ENCODE results near the gene GLIPR2. TPM values are rescaled to one million over a fixed set of nuclear protein-coding genes. Genes with fewer than 3 reads are reported as not detected.
"Not testable (repeated sequence)": the region's sequence is repeated elsewhere in the genome, so short reads cannot be mapped to it uniquely, and the experiment has no call there.

GLIPR2 gene
- total RNA-seq, 2 donors from 2014 or later = 4.0 to 17.0 TPM

DNA sequence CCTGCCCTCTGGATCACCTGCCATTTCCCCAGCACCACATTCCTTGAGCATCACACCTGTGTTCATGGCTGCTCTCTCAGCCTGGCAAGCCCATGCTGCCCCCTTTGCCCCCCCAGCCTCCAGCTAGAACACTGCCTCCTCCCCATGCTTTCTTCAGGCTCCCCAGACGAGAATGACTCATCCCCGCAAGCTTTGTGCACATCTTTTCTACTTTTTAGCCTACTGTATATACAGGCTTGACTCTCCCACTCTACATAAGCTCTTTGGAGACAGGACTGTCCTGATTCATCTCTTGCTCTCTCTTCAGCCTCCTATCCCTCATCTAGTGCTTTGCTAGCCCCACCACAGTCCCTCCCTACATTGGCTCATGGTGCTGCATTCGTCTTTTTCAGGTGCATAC, 19.9 kb upstream of the GLIPR2 start:
- no peak for ATAC-seq
- no peak for DNase-seq (ENCODE audit: low spot score in 2 of 2)
- H3K27ac Mint-ChIP-seq = no peak overlapping the region

DNA sequence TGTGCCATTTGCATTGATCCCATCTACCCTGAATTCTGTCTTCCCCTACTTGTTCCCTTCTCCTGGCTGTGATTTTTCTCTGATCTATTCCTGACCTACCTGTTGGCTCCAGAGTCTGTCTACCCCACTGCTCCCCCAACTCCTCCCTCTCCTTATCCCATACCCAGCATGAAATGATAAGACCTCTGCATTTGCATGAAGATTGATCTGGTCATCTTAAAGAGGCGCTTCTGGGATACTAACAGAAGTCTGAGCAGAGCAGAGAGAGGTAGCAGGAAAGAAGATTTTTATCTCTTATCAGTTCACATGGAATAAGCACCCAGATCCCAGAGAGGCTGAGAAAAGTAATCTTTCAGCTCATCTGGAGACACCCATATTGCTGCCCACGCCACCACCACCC, 18.3 kb upstream of the GLIPR2 start:
- Mint-ChIP-seq H3K9me3 (no peaks in the 10 kb centered on the region), H3K27ac (no peak overlapping the region), H3K36me3 (no peaks in the 10 kb centered on the region)
- DNase-seq (ENCODE audit: low spot score in 2 of 2) = no peak
- no peak for ATAC-seq

More for the DNA sequence above, 19.9 kb upstream of the GLIPR2 start:
- H3K9me3 Mint-ChIP-seq = no peaks in the 10 kb centered on the region
- H3K36me3 Mint-ChIP-seq = no peaks in the 10 kb centered on the region

- no peaks in the 10 kb centered on the region for H3K36me3 Mint-ChIP-seq
- H3K27ac Mint-ChIP-seq = no peak overlapping the region
- H3K9me3 Mint-ChIP-seq = no peaks in the 10 kb centered on the region
- ATAC-seq = no peak
- DNase-seq (ENCODE audit: low spot score in 2 of 2) = no peak
Measured at GRCh38 chr9:36118706-36119105, 17.8 kb upstream of the GLIPR2 start.

- H3K27ac Mint-ChIP-seq = no peak overlapping the region
- DNase-seq (ENCODE audit: low spot score in 2 of 2) (no peak), ATAC-seq (no peak)
- H3K9me3 Mint-ChIP-seq = no peaks in the 10 kb centered on the region
- no peaks in the 10 kb centered on the region for H3K36me3 Mint-ChIP-seq
Measured at GRCh38 chr9:36119476-36119875, 17.1 kb upstream of the GLIPR2 start.

GRCh38 chr9:36120705-36121104, 15.8 kb upstream of the GLIPR2 start:
- H3K36me3 Mint-ChIP-seq = no peaks in the 10 kb centered on the region
- H3K9me3 Mint-ChIP-seq = no peaks in the 10 kb centered on the region
- ATAC-seq (no peak), DNase-seq (ENCODE audit: low spot score in 2 of 2) (no peak)
- H3K27ac Mint-ChIP-seq = no peak overlapping the region

DNA sequence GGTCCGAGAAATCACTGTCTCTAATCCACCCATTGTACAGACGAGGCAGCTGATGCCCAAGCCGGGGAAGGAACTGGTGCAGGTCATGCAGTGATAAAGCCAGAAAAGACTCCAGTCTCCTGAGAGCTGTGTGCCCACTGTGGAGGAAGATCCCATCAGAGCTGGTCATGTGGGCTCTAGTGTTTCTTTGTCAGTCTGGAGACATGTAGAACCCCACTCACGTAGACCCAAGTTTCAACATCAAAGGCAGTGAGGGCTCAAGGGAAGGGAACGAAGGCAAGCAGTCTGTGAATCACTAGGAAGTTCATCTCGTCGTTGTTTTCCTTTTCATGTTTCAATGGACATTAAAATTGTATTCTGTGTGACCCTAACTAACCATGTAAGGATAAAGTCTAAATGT, 14.6 kb upstream of the GLIPR2 start:
- no peaks in the 10 kb centered on the region for H3K9me3 Mint-ChIP-seq
- DNase-seq (ENCODE audit: low spot score in 2 of 2) (no peak), ATAC-seq (no peak)
- no peak overlapping the region for H3K27ac Mint-ChIP-seq
- H3K36me3 Mint-ChIP-seq = no peaks in the 10 kb centered on the region

DNA sequence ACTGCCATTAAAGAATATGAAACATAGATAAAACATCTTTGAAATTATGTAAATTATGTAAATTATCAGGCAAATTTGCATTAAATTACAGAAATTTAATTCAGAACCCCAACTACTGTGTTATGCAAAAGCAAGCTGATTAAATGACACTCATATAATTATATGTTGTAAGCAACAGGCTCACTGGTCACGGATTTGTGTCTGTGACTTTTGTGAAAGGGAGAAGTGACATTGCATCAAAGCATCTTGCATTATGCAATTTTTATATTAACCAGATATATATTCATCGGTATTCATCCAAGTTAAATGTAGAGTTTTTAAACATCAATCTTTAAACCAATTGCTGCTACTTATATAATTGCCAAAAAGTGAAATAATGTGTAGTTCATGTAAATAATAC, 13.0 kb upstream of the GLIPR2 start:
- no peaks in the 10 kb centered on the region for H3K9me3 Mint-ChIP-seq
- no peak for ATAC-seq
- no peaks in the 10 kb centered on the region for H3K36me3 Mint-ChIP-seq
- DNase-seq (ENCODE audit: low spot score in 2 of 2) = no peak
- H3K27ac Mint-ChIP-seq = no peak overlapping the region

- ATAC-seq (peak in 1 of 2 donors; percentile 64), DNase-seq (ENCODE audit: low spot score in 2 of 2) (no peak)
Measured at GRCh38 chr9:36125062-36125855, 11.3 kb upstream of the GLIPR2 start.

DNA sequence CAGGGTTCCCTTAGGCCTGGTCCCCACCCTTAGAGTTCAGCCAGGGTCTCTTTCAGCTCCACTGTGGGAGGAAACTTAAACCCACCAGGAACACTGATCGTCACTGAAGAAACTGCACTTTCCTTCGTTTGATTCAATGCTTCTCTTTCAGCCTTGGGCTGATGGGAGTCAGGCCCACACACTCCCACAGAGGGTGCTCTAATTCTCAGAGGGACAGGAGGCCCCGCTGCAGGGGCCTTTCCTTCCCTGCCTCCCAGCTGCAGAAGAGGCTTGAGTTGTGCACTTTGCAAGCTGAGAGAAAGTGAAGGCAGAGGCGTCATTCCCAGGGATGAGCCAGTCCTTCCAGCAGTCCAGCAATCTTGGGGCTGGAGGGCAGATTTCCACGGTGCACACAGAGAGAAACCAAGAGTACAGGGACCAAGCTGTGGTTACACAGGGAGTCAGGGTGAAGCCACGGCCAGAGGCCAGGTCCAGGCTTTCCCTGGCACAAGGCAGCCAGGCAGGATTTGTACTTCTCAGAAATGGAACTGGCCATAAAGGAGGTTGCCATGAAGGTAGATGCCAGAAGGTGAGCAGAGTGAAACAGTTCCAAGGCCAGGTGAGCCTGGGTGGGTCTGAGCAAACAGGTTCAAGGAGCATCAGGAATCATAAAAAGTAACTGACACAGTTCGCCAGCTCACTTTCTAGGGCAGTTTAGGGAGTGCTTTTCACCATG, 10.4 kb upstream of the GLIPR2 start:
- ATAC-seq (no peak), DNase-seq (ENCODE audit: low spot score in 2 of 2) (no peak)
- no peaks in the 10 kb centered on the region for H3K9me3 Mint-ChIP-seq
- no peak overlapping the region for H3K27ac Mint-ChIP-seq
- no peaks in the 10 kb centered on the region for H3K36me3 Mint-ChIP-seq

More at GRCh38 chr9:36125062-36125855, 11.3 kb upstream of the GLIPR2 start:
- Mint-ChIP-seq H3K27ac (peak overlapping the region; percentile 31 to 43), H3K9me3 (no peaks in the 10 kb centered on the region), H3K36me3 (no peaks in the 10 kb centered on the region)

DNA sequence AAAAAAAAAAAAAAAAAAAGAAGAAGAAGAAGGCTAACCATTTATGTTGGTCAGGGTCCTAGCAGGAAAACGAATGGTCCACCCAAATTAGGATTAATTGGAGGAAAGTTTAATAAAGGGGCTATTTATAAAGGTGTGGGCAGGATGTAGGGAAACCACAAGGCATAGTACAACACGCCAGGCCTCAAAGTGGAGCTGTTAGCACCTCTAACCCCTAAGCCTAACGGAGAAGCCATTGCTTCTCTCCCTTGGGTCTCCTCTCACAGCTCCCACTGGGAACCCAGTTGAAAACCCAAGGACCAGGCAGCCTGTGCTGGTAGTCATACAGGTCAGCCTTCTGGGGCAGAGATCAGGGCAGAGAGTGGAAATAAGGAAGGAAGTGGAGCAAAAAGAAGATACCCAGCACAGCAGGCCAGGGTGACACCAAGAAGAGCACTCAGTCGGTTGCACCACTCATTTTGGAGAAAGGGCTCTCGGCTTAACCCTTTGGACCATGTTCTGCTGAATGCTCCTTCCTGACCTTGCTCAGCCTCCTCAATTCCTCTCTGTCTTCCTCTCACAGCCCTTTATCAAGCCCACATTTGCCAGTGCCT, 8.8 kb upstream of the GLIPR2 start:
- H3K9me3 Mint-ChIP-seq = no peaks in the 10 kb centered on the region
- DNase-seq (ENCODE audit: low spot score in 2 of 2) (no peak), ATAC-seq (no peak)
- H3K36me3 Mint-ChIP-seq = no peaks in the 10 kb centered on the region
- no peak overlapping the region for H3K27ac Mint-ChIP-seq

DNA sequence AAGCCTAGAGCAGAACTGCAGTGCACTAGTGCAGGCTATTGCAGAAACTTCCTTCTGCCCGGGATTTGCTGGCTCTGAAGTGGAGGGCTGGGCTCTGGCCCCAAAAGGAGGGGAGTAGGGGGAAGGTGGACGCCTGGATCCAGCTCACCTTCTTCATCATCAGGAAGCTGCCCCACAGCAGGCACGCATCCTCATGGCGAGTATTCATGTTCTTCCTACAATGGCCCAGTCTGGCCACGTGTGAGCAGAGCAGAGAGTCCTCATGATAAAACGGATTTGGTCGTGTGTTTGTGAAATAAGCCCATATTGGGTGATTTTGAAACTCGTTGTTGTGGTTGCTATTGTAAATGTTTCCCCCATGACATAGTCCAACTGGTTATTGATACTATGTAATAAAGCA, 8.2 kb upstream of the GLIPR2 start:
- Mint-ChIP-seq H3K27ac (no peak overlapping the region), H3K36me3 (no peaks in the 10 kb centered on the region), H3K9me3 (no peaks in the 10 kb centered on the region)
- DNase-seq (ENCODE audit: low spot score in 2 of 2) (no peak), ATAC-seq (no peak)

DNA sequence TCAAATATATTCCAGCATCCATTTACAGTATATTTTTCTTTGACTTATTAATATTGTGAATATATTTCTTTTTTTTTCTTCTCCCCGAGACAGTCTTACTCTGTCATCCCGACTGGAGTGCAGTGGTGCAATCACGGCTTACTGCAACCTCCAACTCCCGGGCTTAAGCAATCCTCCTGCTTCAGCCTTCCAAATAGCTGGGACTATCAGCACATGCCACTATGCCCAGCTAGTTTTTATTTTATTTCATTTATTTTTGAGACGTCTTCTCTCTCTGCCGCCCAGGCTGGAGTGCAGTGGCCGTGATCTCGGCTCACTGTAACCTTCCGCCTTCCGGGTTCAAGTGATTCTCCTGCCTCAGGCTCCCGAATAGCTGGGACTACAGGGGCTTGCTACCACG, 7.4 kb upstream of the GLIPR2 start:
- no peak for DNase-seq (ENCODE audit: low spot score in 2 of 2)
- Mint-ChIP-seq H3K27ac (no peak overlapping the region), H3K9me3 (no peaks in the 10 kb centered on the region), H3K36me3 (no peaks in the 10 kb centered on the region)
- ATAC-seq = no peak

GRCh38 chr9:36131666-36132065, 4.9 kb upstream of the GLIPR2 start:
- H3K9me3 Mint-ChIP-seq, ATAC-seq: not testable (repeated sequence)

DNA sequence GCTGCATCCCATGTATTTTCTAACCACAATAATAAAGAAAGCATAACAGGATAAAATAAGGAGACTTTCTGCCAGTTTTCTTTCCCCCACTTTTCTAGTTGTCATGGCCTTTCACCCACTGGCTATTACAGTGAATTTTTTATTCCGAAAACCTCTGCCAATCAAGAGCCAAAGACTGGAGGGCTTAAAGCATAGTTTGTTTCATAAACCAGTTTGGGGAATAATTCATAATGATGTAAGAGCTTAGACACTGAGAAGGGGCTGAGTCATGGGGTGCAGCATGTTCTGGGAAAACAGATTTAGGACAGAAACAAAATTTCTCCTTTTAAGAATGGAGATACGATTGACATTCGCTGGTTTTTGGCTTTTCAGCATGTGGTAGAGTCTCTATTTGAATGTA, 4.4 kb upstream of the GLIPR2 start:
- Mint-ChIP-seq H3K36me3 (no peaks in the 10 kb centered on the region), H3K27ac (no peak overlapping the region), H3K9me3 (no peaks in the 10 kb centered on the region)
- DNase-seq (ENCODE audit: low spot score in 2 of 2) = no peak
- no peak for ATAC-seq

More at GRCh38 chr9:36131666-36132065, 4.9 kb upstream of the GLIPR2 start:
- H3K27ac Mint-ChIP-seq, H3K36me3 Mint-ChIP-seq: not testable (repeated sequence)
- peak in 1 of 2 donors; percentile 28 for DNase-seq (ENCODE audit: low spot score in 2 of 2)

- DNase-seq (ENCODE audit: low spot score in 2 of 2) = no peak
- no peaks in the 10 kb centered on the region for H3K9me3 Mint-ChIP-seq
- ATAC-seq = no peak
- no peaks in the 10 kb centered on the region for H3K36me3 Mint-ChIP-seq
- no peak overlapping the region for H3K27ac Mint-ChIP-seq
Measured at GRCh38 chr9:36134761-36135505, 1.6 kb upstream of the GLIPR2 start.

GRCh38 chr9:36135741-36136271, 727 bp upstream of the GLIPR2 start:
- H3K36me3 Mint-ChIP-seq = no peaks in the 10 kb centered on the region
- no peak overlapping the region for H3K27ac Mint-ChIP-seq
- no peaks in the 10 kb centered on the region for H3K9me3 Mint-ChIP-seq
- DNase-seq (ENCODE audit: low spot score in 2 of 2) (peak in 1 of 2 donors; percentile 46), ATAC-seq (no peak)
